ENCODE results near the gene SGMS1. TPM values are rescaled to one million over a fixed set of nuclear protein-coding genes. Genes with fewer than 3 reads are reported as not detected.
"Not testable (repeated sequence)": the region's sequence is repeated elsewhere in the genome, so short reads cannot be mapped to it uniquely, and the experiment has no call there.

SGMS1 gene
- total and polyA plus RNA-seq, 4 experiments from 2014 or later = 10.0 to 33.0 (median 20.3) TPM

DNA sequence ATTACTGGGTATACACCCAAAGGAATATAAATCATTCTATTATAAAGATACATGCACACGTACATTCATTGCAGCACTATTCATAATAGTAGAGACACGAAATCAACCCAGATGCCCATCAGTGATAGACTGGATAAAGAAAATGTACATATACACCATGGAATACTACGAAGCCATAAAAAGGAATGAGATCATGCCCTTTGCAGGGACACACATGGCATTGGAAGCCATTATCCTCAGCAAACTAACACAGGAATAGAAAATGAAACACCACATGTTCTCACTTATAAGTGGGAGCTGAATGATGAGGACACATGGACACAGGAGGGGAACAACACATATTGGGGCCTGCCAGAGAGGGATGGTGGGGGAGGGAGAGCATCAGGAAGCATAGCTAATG, 74.6 kb downstream of the SGMS1 start:
- H3K27me3 Mint-ChIP-seq; CTCF ChIA-PET (ENCODE audit: partially characterized antibody); H3K9me3 ChIP-seq (ENCODE audit: control insufficient read depth in 1 of 2, low read length in 2 of 2); H3K27ac Mint-ChIP-seq; intact Hi-C loops (cut with micrococcal nuclease); H3K36me3 ChIP-seq (ENCODE audit: insufficient read depth, low read length); H3K4me3 Mint-ChIP-seq; POLR2A ChIA-PET (ENCODE audit: partially characterized antibody); H3K4me3 ChIP-seq (ENCODE audit: low read length in 2 of 2); H3K27ac ChIP-seq (ENCODE audit: low read depth, low read length); H3K9me3 Mint-ChIP-seq; DNase-seq; H3K27me3 ChIP-seq (ENCODE audit: insufficient read depth, low read length): not testable (repeated sequence)
- Mint-ChIP-seq H3K36me3 (peaks cover 5 to 24% of the 10 kb centered on the region in 2 donors), H3K4me1 (peaks cover 31 to 71% (median 54%) of the 10 kb centered on the region in 4 donors)
- peaks cover 27% of the 10 kb centered on the region for H3K4me1 ChIP-seq (ENCODE audit: insufficient read depth, low read length)

GRCh38 chr10:50548481-50548880, 75.3 kb downstream of the SGMS1 start:
- peaks cover 33% of the 10 kb centered on the region for H3K4me1 ChIP-seq (ENCODE audit: insufficient read depth, low read length)
- H3K4me3 Mint-ChIP-seq; DNase-seq; POLR2A ChIA-PET (ENCODE audit: partially characterized antibody); H3K9me3 ChIP-seq (ENCODE audit: control insufficient read depth in 1 of 2, low read length in 2 of 2); H3K9me3 Mint-ChIP-seq; H3K27ac ChIP-seq (ENCODE audit: low read depth, low read length); H3K27me3 ChIP-seq (ENCODE audit: insufficient read depth, low read length); H3K36me3 ChIP-seq (ENCODE audit: insufficient read depth, low read length); CTCF ChIA-PET (ENCODE audit: partially characterized antibody); H3K4me3 ChIP-seq (ENCODE audit: low read length in 2 of 2); H3K27ac Mint-ChIP-seq; intact Hi-C loops (cut with micrococcal nuclease); H3K27me3 Mint-ChIP-seq: not testable (repeated sequence)
- Mint-ChIP-seq H3K4me1 (peaks cover 34 to 76% (median 54%) of the 10 kb centered on the region in 4 donors), H3K36me3 (peaks cover 5 to 24% of the 10 kb centered on the region in 2 donors)

- peak overlapping the region in 1 of 8 donors; percentile 20 for H3K4me3 Mint-ChIP-seq
- CTCF ChIA-PET (ENCODE audit: partially characterized antibody) = not testable (repeated sequence)
These were observed 77.5 kb downstream of the SGMS1 start for GRCh38 chr10:50546287-50546686.

GRCh38 chr10:50545846-50546245, 77.9 kb downstream of the SGMS1 start:
- no peaks in the 10 kb centered on the region for H3K9me3 ChIP-seq (ENCODE audit: control insufficient read depth in 1 of 2, low read length in 2 of 2)
- DNase-seq = no peak
- no peak overlapping the region for H3K4me3 Mint-ChIP-seq
- peaks cover 0 to 7% (median 0%) of the 10 kb centered on the region in 8 donors for H3K9me3 Mint-ChIP-seq
- no peaks in the 10 kb centered on the region for H3K36me3 ChIP-seq (ENCODE audit: insufficient read depth, low read length)
- ChIA-PET POLR2A (ENCODE audit: partially characterized antibody) (no interaction called here), CTCF (ENCODE audit: partially characterized antibody) (no interaction called here)
- no peaks in the 10 kb centered on the region for H3K27me3 Mint-ChIP-seq
- peaks cover 41% of the 10 kb centered on the region for H3K4me1 ChIP-seq (ENCODE audit: insufficient read depth, low read length)
- H3K27ac Mint-ChIP-seq = no peak overlapping the region
- H3K27ac ChIP-seq (ENCODE audit: low read depth, low read length) = no peak overlapping the region
- no peaks in the 10 kb centered on the region for H3K27me3 ChIP-seq (ENCODE audit: insufficient read depth, low read length)
- H3K4me3 ChIP-seq (ENCODE audit: low read length in 2 of 2) = no peak overlapping the region
- peaks cover 50 to 90% (median 69%) of the 10 kb centered on the region in 4 donors for H3K4me1 Mint-ChIP-seq
- H3K36me3 Mint-ChIP-seq = peaks cover 5 to 24% of the 10 kb centered on the region in 2 donors
- intact Hi-C loops (cut with micrococcal nuclease) = no loop called here

More at GRCh38 chr10:50546287-50546686, 77.5 kb downstream of the SGMS1 start:
- peaks cover 48 to 90% (median 65%) of the 10 kb centered on the region in 4 donors for H3K4me1 Mint-ChIP-seq
- POLR2A ChIA-PET (ENCODE audit: partially characterized antibody); DNase-seq; H3K27ac Mint-ChIP-seq; H3K27ac ChIP-seq (ENCODE audit: low read depth, low read length); H3K27me3 ChIP-seq (ENCODE audit: insufficient read depth, low read length); intact Hi-C loops (cut with micrococcal nuclease); H3K36me3 ChIP-seq (ENCODE audit: insufficient read depth, low read length); H3K9me3 ChIP-seq (ENCODE audit: control insufficient read depth in 1 of 2, low read length in 2 of 2); H3K4me3 ChIP-seq (ENCODE audit: low read length in 2 of 2); H3K9me3 Mint-ChIP-seq; H3K27me3 Mint-ChIP-seq: not testable (repeated sequence)
- H3K4me1 ChIP-seq (ENCODE audit: insufficient read depth, low read length) = peaks cover 37% of the 10 kb centered on the region
- H3K36me3 Mint-ChIP-seq = peaks cover 5 to 24% of the 10 kb centered on the region in 2 donors

GRCh38 chr10:50544857-50545429, 78.8 kb downstream of the SGMS1 start:
- Mint-ChIP-seq H3K4me1 (peaks cover 57 to 91% (median 73%) of the 10 kb centered on the region in 4 donors), H3K9me3 (peaks cover 0 to 7% (median 0%) of the 10 kb centered on the region in 8 donors), H3K27me3 (no peaks in the 10 kb centered on the region), H3K36me3 (peaks cover 5 to 24% of the 10 kb centered on the region in 2 donors), H3K27ac (peak overlapping the region in 3 of 7 donors; percentile 16 to 64 (median 29)), H3K4me3 (peak overlapping the region in 6 of 8 donors; percentile 13 to 47 (median 36))
- intact Hi-C loops (cut with micrococcal nuclease) = no loop called here
- H3K4me3 ChIP-seq (ENCODE audit: low read length in 2 of 2) = no peak overlapping the region
- ChIA-PET CTCF (ENCODE audit: partially characterized antibody) (interaction anchor here (1.1 to 2.3 kb wide), 2 partner anchors 9 to 33 kb away, joined by 3 to 4 read pairs; no protein-coding TSS in a partner anchor), POLR2A (ENCODE audit: partially characterized antibody) (no interaction called here)
- no peaks in the 10 kb centered on the region for H3K27me3 ChIP-seq (ENCODE audit: insufficient read depth, low read length)
- H3K4me1 ChIP-seq (ENCODE audit: insufficient read depth, low read length) = peaks cover 50% of the 10 kb centered on the region
- no peak overlapping the region for H3K27ac ChIP-seq (ENCODE audit: low read depth, low read length)
- H3K36me3 ChIP-seq (ENCODE audit: insufficient read depth, low read length) = no peaks in the 10 kb centered on the region
- no peaks in the 10 kb centered on the region for H3K9me3 ChIP-seq (ENCODE audit: control insufficient read depth in 1 of 2, low read length in 2 of 2)
- peak in 1 of 5 donors; percentile 9 for DNase-seq

GRCh38 chr10:50544095-50544856, 79.5 kb downstream of the SGMS1 start:
- no peak overlapping the region for H3K4me3 ChIP-seq (ENCODE audit: low read length in 2 of 2)
- H3K4me1 ChIP-seq (ENCODE audit: insufficient read depth, low read length) = peaks cover 57% of the 10 kb centered on the region
- intact Hi-C loops (cut with micrococcal nuclease) = no loop called here
- POLR2A ChIA-PET (ENCODE audit: partially characterized antibody) = no interaction called here
- CTCF ChIA-PET (ENCODE audit: partially characterized antibody) = interaction anchor here (1.1 to 2.3 kb wide), 3 partner anchors 10 to 32 kb away, joined by 3 to 4 read pairs (median 3); no protein-coding TSS in a partner anchor
- no peak for DNase-seq
- Mint-ChIP-seq H3K9me3 (peaks cover 0 to 7% (median 0%) of the 10 kb centered on the region in 8 donors), H3K4me3 (peak overlapping the region in 3 of 8 donors; percentile 28 to 47 (median 30)), H3K27me3 (no peaks in the 10 kb centered on the region), H3K27ac (peak overlapping the region in 1 of 7 donors; percentile 16), H3K36me3 (peaks cover 5 to 23% of the 10 kb centered on the region in 2 donors), H3K4me1 (peaks cover 60 to 93% (median 75%) of the 10 kb centered on the region in 4 donors)
- H3K36me3 ChIP-seq (ENCODE audit: insufficient read depth, low read length) = no peaks in the 10 kb centered on the region
- no peaks in the 10 kb centered on the region for H3K9me3 ChIP-seq (ENCODE audit: control insufficient read depth in 1 of 2, low read length in 2 of 2)
- H3K27me3 ChIP-seq (ENCODE audit: insufficient read depth, low read length) = no peaks in the 10 kb centered on the region
- H3K27ac ChIP-seq (ENCODE audit: low read depth, low read length) = no peak overlapping the region

DNA sequence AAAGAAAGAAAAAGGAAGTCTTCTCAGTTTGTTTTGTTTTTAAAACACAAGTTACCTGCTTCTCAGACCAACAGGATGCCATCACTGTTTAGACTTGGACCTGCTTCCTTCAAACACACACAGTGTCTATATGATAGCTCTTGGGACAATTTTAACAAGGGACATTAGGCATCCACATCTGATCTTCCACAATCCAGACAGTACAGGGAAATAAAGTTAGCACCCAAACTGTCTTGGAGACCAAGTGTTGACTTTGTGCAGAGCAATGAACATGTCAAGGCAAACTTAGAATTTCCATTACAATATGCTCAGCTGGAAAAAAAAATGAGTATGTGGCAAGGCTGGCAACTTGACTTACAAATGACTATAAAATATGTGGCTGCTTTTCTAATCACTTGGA, 80.9 kb downstream of the SGMS1 start:
- Mint-ChIP-seq H3K4me1 (peaks cover 61 to 89% (median 77%) of the 10 kb centered on the region in 4 donors), H3K36me3 (peaks cover 3 to 9% of the 10 kb centered on the region in 2 donors), H3K9me3 (peaks cover 0 to 6% (median 0%) of the 10 kb centered on the region in 8 donors), H3K4me3 (peak overlapping the region in 2 of 8 donors; percentile 17 to 23), H3K27me3 (no peaks in the 10 kb centered on the region), H3K27ac (peak overlapping the region in 1 of 7 donors; percentile 5)
- ChIA-PET CTCF (ENCODE audit: partially characterized antibody) (interaction anchor here (1.5 to 2.3 kb wide), 2 partner anchors 21 to 31 kb away, joined by 3 to 4 read pairs; no protein-coding TSS in a partner anchor), POLR2A (ENCODE audit: partially characterized antibody) (no interaction called here)
- H3K4me1 ChIP-seq (ENCODE audit: insufficient read depth, low read length) = peaks cover 66% of the 10 kb centered on the region
- intact Hi-C loops (cut with micrococcal nuclease) = no loop called here
- H3K9me3 ChIP-seq (ENCODE audit: control insufficient read depth in 1 of 2, low read length in 2 of 2) = no peaks in the 10 kb centered on the region
- H3K27ac ChIP-seq (ENCODE audit: low read depth, low read length) = no peak overlapping the region
- H3K36me3 ChIP-seq (ENCODE audit: insufficient read depth, low read length) = no peaks in the 10 kb centered on the region
- H3K4me3 ChIP-seq (ENCODE audit: low read length in 2 of 2) = no peak overlapping the region
- H3K27me3 ChIP-seq (ENCODE audit: insufficient read depth, low read length) = no peaks in the 10 kb centered on the region
- no peak for DNase-seq

All from CD4-positive, alpha-beta memory T cell (primary cell).